GM12872 (cell line): ENCODE measurements around the gene CRYZL1.

Experiments
- TF ChIP-seq, protein P1 (sequence below): IDR thresholded peaks from 3 replicates; pipeline ENCODE4 v1.5.1; 2011; ENCODE audit warnings: low read depth, mild to moderate bottlenecking, low read length, moderate library complexity; ENCODE audit not compliant: insufficient read depth

The CRYZL1 gene

GRCh38 chr21:33578959-33579542 lies 62.5 kb downstream of the CRYZL1 start:
- TF ChIP-seq, protein P1, sequence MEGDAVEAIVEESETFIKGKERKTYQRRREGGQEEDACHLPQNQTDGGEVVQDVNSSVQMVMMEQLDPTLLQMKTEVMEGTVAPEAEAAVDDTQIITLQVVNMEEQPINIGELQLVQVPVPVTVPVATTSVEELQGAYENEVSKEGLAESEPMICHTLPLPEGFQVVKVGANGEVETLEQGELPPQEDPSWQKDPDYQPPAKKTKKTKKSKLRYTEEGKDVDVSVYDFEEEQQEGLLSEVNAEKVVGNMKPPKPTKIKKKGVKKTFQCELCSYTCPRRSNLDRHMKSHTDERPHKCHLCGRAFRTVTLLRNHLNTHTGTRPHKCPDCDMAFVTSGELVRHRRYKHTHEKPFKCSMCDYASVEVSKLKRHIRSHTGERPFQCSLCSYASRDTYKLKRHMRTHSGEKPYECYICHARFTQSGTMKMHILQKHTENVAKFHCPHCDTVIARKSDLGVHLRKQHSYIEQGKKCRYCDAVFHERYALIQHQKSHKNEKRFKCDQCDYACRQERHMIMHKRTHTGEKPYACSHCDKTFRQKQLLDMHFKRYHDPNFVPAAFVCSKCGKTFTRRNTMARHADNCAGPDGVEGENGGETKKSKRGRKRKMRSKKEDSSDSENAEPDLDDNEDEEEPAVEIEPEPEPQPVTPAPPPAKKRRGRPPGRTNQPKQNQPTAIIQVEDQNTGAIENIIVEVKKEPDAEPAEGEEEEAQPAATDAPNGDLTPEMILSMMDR, result no peak

DNA sequence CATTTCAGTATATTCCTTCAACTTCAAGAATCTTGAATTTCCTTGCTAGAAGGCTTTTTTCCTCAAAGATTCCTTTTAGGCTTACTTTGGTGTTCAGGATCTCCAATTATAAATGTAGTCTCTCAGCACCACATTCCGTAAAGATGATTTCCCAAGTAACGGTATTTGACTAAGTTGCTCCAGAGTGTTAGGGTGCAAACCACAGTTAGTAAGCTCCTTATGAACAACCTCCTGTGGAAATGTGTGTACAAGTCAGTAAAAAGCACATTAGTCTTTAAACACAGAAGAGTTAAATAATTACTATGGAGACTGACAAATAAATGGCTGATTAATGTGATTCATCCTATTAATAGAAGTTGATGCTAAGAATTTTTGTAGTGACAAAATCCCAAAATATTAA lies 63.3 kb downstream of the CRYZL1 start:
- TF ChIP-seq, protein P1, result no peak

DNA sequence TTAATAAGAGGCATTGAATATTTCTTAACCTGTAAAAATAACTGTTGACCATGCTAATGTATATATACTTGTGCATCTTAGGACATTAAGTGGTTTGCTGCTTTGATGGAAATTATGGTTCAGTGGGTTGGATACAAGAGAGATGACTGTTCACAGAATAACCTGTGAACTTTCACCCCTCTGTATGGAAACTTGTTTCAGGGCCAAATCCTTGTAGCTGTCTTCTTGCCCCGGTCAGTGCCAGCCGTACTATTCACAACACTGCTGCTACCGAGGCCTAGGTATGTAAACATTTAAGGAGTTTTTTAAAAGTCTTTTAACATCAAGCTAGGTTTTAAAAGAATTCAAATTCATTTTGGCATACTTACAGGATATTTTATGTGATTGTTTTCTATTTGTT lies 69.2 kb downstream of the CRYZL1 start:
- TF ChIP-seq, protein P1, result no peak

DNA sequence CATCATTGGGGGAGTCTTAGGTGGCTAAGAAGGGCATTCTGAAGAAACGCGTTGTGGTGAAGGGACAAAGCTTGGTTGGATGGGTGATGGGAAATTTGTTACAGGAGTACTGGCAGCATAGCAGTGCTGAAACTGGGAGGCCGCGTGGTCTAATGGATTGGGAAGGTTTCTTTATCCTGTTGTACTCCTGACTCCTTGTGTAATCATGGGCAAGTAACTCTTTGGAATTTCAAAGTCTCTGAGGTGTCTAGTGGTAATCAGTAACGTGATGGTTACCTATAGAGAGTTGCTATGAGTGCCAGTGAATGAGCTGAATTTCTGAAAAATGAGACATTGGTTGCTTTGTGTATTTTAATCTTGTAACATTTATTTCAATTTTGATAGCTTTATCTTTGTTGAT lies 71.5 kb downstream of the CRYZL1 start:
- TF ChIP-seq, protein P1, result no peak

- TF ChIP-seq, protein P1, result no peak
Observed at GRCh38 chr21:33568448-33568847, 73.1 kb downstream of the CRYZL1 start.

GRCh38 chr21:33567914-33568313 lies 73.6 kb downstream of the CRYZL1 start:
- TF ChIP-seq, protein P1, result no peak

- TF ChIP-seq, protein P1, result no peak
Observed at GRCh38 chr21:33566514-33566913, 75.0 kb downstream of the CRYZL1 start.
